CD4-positive, alpha-beta T cell treated with Interleukin-1 beta for 1 hour (primary cell): ENCODE data around the gene SELENOM.
"Not testable (repeated sequence)": the region's sequence is repeated elsewhere in the genome, so short reads cannot be mapped to it uniquely, and the experiment has no call there.

Experiments used
- DNase-seq, 2 donors: peaks; one replicate each; pipeline ENCODE4 v3.0.0-alpha.2; 2020 to 2022

Gene SELENOM

DNA sequence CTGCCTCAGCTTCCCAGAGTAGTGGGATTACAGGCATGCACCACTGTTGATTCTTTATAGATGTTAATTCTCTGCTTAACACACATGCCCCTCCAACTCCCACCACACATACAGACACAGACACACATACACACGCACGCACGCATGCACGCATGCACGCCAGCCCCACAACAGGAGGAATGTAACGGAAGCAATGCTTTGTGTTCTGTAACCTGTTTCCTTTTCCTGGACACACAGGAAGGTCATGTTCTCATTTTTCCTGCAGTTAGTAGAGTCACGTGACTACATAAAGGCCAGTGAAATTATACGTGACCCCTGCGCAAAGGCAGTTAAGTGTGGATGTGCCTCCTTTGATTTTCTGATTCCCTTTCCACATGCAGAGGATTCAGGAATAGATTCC is 34.2 kb downstream of the SELENOM start:
- not testable (repeated sequence) for DNase-seq

DNA sequence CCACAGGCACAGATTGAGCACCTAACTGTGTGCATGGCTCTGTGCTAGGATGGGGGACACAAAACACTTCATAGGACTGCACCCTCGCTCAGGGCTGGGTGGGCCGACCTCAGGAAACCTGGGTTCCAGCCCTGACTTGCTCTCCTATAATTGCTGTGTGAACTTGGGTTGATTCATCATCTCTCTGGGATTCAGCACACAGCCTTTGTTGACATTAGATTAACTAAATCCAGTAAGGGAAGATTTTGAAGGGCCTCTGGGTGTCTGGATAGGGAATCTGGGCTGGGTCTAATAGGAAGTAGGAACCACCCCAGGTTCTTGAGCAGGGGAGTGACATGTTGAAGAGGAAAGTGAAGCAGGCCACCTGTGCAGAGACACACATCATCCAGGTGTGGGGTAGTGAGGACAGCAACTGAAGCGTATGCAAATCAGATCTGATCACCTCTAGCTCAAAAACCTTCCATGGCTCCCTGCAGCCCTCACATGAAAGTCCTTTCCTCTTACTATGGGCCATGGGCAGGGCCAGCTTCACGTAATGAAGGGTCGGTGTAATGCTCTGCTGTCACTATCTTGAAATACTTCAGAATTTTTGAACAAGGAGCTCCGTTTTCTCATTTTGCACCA is 37.6 kb downstream of the SELENOM start:
- not testable (repeated sequence) for DNase-seq

DNA sequence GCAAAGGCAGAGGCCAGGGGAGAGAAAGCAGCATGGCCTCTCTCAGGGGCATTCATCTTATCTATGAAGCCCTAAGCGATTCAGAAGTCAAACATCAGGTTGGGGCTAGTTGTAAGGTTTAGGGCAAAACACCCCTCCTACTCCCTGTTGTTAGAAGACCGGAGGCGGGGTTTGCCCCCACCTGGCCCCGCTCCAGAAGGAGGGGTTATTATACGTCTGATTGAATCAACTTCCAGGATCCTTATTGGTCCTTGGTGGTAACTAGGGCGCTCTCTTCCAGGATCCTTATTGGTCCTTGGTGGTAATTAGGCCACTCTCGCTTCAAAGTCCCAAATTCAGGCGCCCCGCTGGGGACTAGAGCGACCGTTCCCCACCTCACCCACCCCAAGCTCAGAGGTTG is 38.4 kb downstream of the SELENOM start:
- no peak for DNase-seq

DNA sequence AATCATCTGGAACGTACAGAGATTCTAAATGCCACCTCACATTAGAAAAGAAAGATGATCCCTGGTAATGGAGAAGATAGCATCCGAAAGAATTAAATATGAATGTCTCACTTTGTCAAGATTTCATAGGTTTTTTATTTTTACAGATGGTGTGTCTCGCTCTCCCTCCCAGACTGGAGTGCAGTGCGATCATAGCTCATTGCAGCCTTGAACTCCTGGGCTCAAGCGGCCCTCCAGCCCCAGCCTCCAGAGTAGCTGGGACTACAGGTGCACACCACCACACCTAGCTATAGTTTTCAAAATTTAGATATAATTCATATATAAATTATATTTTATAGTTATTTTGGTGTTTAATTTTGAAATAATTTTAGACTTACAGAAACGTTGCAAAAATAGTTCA is 43.0 kb downstream of the SELENOM start:
- DNase-seq = no peak

- no peak for DNase-seq
Measured at GRCh38 chr22:31062566-31063230, 44.7 kb downstream of the SELENOM start.

DNA sequence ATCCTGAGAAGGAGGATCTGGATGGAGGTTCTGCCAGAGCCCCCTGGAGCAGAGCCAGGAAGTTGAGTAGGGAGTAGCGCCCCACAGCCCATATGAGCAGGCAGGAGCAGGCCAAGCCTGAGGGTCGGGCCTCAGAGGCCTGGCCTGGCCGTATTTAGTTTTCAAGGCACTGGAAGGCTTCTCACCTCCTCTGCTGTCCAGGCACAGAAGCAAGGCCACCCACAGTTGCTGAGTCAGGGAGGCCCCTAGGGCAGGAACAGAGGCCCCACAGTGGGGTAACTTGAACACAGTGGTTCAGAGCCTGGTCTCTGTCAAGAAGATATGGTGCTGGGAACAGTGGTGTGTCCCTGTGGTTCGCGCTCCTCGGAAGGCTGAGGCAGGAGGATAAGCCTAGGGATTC is 47.7 kb downstream of the SELENOM start:
- DNase-seq = not testable (repeated sequence)

DNA sequence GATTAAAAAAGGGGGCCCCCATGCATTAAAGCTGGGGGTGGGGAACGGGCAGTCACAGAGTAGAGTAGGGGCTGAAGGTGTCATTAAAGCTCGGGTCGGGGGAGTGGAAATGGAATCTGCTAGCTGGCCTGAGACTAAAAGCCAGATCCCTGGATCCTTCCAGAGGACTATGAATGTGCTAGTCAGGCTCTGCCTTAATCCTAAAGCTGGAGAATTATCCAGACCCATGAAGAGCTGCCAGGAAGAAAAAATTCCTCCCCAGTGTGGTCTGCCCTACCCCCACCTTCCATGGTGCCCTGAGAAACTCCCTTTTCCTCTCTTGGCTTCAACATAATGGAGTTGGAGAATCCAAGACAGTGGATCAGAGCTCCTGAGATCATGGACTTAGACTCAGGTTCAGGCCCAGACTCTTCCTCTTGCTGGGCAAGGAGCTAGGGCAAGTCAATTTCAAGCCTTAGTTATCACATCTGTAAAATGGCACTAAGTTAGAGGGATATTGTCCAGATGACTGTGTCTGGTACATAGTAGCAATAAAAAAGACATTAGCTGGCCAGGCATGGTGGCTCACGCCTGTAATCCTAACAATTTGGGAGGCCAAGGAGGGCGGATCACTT is 50.3 kb downstream of the SELENOM start:
- no peak for DNase-seq

DNA sequence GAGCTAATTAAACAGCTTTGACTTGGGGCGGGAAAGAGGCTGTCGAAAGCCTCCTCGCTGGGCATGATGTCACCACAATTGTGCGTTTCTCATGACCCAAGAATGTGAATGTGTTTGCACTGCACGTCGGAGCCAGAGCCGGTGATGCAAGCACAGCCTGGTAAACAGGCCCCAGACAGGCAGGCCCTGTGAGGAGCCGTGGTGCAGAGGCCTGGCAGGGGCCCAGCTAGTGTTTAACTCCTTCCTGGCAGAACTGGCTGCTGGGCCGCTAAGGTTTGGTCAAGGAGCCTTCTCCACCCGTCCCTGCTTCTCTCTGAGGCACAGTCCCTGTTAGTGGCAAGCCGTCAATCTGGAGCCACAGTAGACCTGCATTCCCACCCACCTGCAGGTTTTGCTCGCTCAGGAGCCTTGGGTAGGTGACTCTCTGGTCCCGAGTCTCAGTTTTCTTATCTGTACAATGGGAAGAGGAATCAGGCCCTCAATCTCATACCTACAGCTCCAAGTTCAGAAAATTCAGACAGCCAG is 51.7 kb downstream of the SELENOM start:
- DNase-seq = no peak

DNA sequence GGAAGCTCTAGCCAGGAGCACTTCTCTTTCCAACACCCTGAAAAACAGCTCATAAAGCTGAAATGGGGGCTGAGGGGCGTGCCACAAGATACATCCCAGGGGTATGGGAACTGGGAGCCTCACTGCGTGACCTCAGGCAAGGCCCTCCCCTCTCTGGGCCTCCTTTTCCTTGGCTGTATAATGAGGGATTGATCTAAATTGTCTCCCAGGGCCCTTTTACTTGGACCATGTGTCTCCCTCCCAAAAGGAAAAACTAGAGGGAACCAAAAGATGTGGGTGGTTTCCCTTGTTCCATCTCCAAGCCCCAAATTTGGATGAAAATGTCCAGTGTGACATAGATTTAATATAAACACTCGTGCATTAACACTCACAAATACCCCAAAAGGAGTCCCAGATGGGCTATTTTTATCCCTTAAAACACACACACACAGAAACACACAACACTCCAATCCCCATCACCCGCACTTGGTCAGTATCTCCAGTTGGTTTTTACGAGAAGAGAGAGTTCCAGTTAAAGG is 52.2 kb downstream of the SELENOM start:
- no peak for DNase-seq
